Aorta (tissue), 5 donors: Measurements from ENCODE around the gene CEP295NL. TPM values are rescaled to one million over a fixed set of nuclear protein-coding genes. Genes with fewer than 3 reads are reported as not detected.

Experiments used
- ATAC-seq: fragments of 200-7000 bp; cut with Tn5 transposase; one replicate; pipeline ENCODE4 v1.9.1; 2022; ENCODE audit warnings: moderate library complexity; ENCODE audit not compliant: low FRiP score
- DNase-seq, 2 donors: peaks; one replicate each; pipeline ENCODE4 v3.0.0-alpha.2; 2020
- H3K27ac ChIP-seq, 2 donors: one replicate each; pipeline ENCODE4 v1.5.1; 2013; ENCODE audit warnings: low read length in 2 of 2, mild to moderate bottlenecking in 2 of 2, moderate library complexity in 2 of 2, control low read depth in 1 of 2, inconsistent platforms in 1 of 2, low read depth in 1 of 2
- H3K27me3 ChIP-seq, 2 donors: one replicate each; pipeline ENCODE4 v1.6.1; 2013; ENCODE audit warnings: control low read depth in 1 of 2, low read length in 1 of 2, mild to moderate bottlenecking in 1 of 2, moderate library complexity in 1 of 2; ENCODE audit not compliant: insufficient read depth in 2 of 2, control insufficient read depth in 1 of 2
- H3K36me3 ChIP-seq, 2 donors: one replicate each; pipeline ENCODE4 v1.6.1; 2013; ENCODE audit warnings: control low read depth in 1 of 2, low read length in 1 of 2, mild to moderate bottlenecking in 1 of 2; ENCODE audit not compliant: insufficient read depth in 2 of 2, control insufficient read depth in 1 of 2
- H3K4me1 ChIP-seq, 2 donors: one replicate each; pipeline ENCODE4 v1.6.1; 2013; ENCODE audit warnings: low read length in 2 of 2, control low read depth in 1 of 2, mild to moderate bottlenecking in 1 of 2, moderate library complexity in 1 of 2; ENCODE audit not compliant: insufficient read depth in 2 of 2, control insufficient read depth in 1 of 2
- H3K4me3 ChIP-seq, 2 donors: one replicate each; pipeline ENCODE4 v1.5.1; 2013; ENCODE audit warnings: low read length in 2 of 2, control low read depth in 1 of 2, mild to moderate bottlenecking in 1 of 2
- H3K9me3 ChIP-seq: one replicate; pipeline ENCODE4 v1.6.1; 2013; ENCODE audit warnings: mild to moderate bottlenecking, low read length; ENCODE audit not compliant: control insufficient read depth
- WGBS, 2 donors: extraction: QIAGEN DNeasy Blood & Tissue Kit; methylation state at CpG; one replicate each; pipeline ENCODE4 v1.1.7; 2013; 5-methylcytosine and 5-hydroxymethylcytosine counted together
- intact Hi-C, 2 donors: fragments of 100-400 bp; cut with DNase I; formaldehyde crosslinking; loops; one replicate each; pipeline versions ENCODE4 v1.14.2 to v1.15.0; 2022
- polyA plus RNA-seq, 2 donors: library from polyadenylated mRNA; stranded (reverse); fragments of 200-250 nt; gene quantifications; one replicate each; pipeline ENCODE4 v1.2.3, GENCODE V29; 2013
- total RNA-seq, 2 donors: library from RNA; stranded (reverse); fragmentation: NEBNext Ultra II Directional; extraction: Animal tissue kit (Norgen Biotek cat#: 25700); gene quantifications; one replicate each; pipeline ENCODE4 v1.2.1, GENCODE V29; 2021
- donor health status: healthy with polysubstance abuse.
- donor health status: Bipolar disorder and iron deficiency.
- donor health status: DM: no; HTN: no; CAD: no.
- donor health status: DM: no; HTN: no; CAD: no.
- donor health status: DM: yes; HTN: yes; CAD: no.

CEP295NL gene
- total and polyA plus RNA-seq, 4 donors: 0.25 to 13.9 (median 5.4) TPM

DNA sequence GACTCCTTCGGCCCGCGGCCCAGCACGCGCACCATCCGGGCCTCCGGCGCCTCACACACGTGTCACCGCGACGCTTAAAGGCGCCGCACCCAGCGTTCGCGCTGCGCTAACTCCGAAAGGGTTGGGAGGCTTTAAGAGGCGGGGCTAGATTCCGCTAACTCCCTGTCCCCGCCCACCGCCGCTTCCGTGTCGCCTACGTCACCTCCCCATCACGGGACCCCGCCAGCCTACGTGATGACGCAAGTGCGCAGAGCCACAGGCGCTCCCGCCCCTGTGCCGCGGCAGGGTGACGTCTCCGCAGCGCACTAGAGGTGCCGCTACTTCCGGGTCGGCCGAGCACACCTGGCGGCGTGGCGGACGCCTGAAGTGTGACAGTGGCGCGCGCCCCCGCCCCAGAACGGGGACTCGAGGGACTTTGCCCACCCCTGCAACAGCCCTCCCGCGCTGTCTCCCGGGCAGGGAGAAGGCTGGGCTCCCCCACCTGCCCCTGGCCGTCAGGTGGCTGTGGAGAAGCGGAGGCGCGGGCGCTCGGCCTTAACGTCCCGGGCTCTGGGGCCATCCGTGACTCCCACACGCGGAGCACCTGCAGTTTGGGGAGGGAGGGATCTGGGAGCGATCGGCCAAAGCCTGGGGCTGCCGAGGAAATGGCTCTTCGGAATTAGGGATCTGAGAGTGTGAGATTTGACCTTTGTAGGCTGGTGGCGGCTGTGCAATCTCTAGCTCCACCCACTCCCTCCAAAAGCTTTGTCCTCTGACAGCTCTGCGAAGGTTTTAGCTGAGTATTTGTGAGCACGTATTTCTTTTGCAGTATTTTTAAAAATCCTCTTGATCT is 62.0 kb downstream of the CEP295NL start, which contains the start of gene USP36:
Gene USP36 (minus strand): TSS at position 35 of the 832 bp plus-strand sequence. CDS start 4,451 bp downstream, outside the sequence.
- Histone ChIP-seq H3K4me1 (no peaks in the 10 kb centered on the region), H3K27me3 (no peaks in the 10 kb centered on the region), H3K9me3 (no peaks in the 10 kb centered on the region), H3K27ac (peak within 1 kb of the TSS; percentile 69 to 78), H3K4me3 (peak within 1 kb of the TSS; percentile 72 to 93), H3K36me3 (no peaks in the 10 kb centered on the region)
- 1% methylated on average over 73 to 74 of the region's 74 CpGs for WGBS, 2 donors
- intact Hi-C loops: no loop called here
- ATAC-seq (peak; percentile 97), DNase-seq (peak; percentile 99 to 100)

Other genes starting within 250 kb of the CEP295NL start
- gene CYTH1, start 120.9 kb downstream of the CEP295NL start, total RNA-seq: 10 to 100 TPM; 45.0 to 66.8 TPM
- gene CYTH1, start 120.9 kb downstream of the CEP295NL start, polyA plus RNA-seq: 10 to 100 TPM; 20.3 to 20.4 TPM
- 10 to 100 TPM; 64.6 to 68.1 TPM for gene USP36, start 62.4 kb downstream of the CEP295NL start, total RNA-seq
- gene USP36, start 62.4 kb downstream of the CEP295NL start, polyA plus RNA-seq: 10 to 100 TPM in 1 of 2 donors, 1 to 10 TPM in 1; 5.9 to 33.4 TPM
- gene TIMP2, start 22.2 kb upstream of the CEP295NL start, total RNA-seq: 100 to 1,000 TPM; 657 to 732 TPM
- gene TIMP2, start 22.2 kb upstream of the CEP295NL start, polyA plus RNA-seq: 100 to 1,000 TPM; 203 to 497 TPM
- gene LGALS3BP, start 76.7 kb upstream of the CEP295NL start, total RNA-seq: 100 to 1,000 TPM; 110 to 156 TPM
- gene LGALS3BP, start 76.7 kb upstream of the CEP295NL start, polyA plus RNA-seq: 100 to 1,000 TPM in 1 of 2 donors, 10 to 100 TPM in 1; 70.7 to 174 TPM
- 10 to 100 TPM; 37.5 to 45.5 TPM for gene CANT1, start 106.6 kb upstream of the CEP295NL start, total RNA-seq
- gene CANT1, start 106.6 kb upstream of the CEP295NL start, polyA plus RNA-seq: 10 to 100 TPM; 11.0 to 14.5 TPM
- gene C1QTNF1, start 121.0 kb upstream of the CEP295NL start, total RNA-seq: 100 to 1,000 TPM; 157 to 439 TPM
- gene C1QTNF1, start 121.0 kb upstream of the CEP295NL start, polyA plus RNA-seq: 100 to 1,000 TPM in 1 of 2 donors, 10 to 100 TPM in 1; 98.8 to 361 TPM
- gene ENGASE, start 171.6 kb upstream of the CEP295NL start, total RNA-seq: 10 to 100 TPM; 42.9 to 60.3 TPM
- gene ENGASE, start 171.6 kb upstream of the CEP295NL start, polyA plus RNA-seq: 10 to 100 TPM in 1 of 2 donors, 1 to 10 TPM in 1; 7.0 to 60.5 TPM